Astrocyte (in vitro differentiated cells and primary cell): Measurements from ENCODE around the gene ZSWIM3.

Experiments
- CTCF ChIP-seq: IDR thresholded peaks from 2 replicates; pipeline ENCODE4 v1.5.1; 2011; ENCODE audit warnings: low read depth, mild to moderate bottlenecking, inconsistent platforms, low read length, moderate library complexity; ENCODE audit not compliant: insufficient read depth
- EZH2 ChIP-seq: IDR thresholded peaks from 2 replicates; pipeline ENCODE4 v1.6.1; 2012; ENCODE audit warnings: mild to moderate bottlenecking, low read length, inconsistent platforms; ENCODE audit not compliant: insufficient read depth

- TF ChIP-seq CTCF (no peak), EZH2 (no peak)
Observed at GRCh38 chr20:45908084-45908483, 50.7 kb downstream of the ZSWIM3 start.
